ENCODE measurements around the gene KIZ. TPM values are rescaled to one million over a fixed set of nuclear protein-coding genes. Genes with fewer than 3 reads are reported as not detected.

The KIZ gene
- total RNA-seq, 4 donors from 2014 or later, result 37.5 to 45.6 (median 41.2) TPM

DNA sequence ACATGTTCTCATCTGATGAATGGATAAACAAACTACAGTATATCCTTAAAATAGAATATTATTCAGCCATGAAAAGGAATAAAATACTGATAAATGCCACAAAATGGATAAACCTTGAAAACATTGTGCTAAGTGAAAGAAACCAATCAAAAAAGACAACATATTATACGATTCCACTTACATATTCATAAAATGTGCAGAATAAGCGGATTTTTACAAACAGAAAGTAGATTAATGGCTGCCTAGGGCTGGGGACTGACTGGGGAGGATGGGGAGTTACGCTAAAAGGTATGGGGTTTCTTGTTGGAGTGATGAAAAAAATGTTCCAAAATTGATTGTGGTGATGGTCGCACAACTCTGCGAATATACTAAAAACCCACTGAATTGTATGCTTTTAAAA, 29.4 kb downstream of the KIZ start:
- TF ChIP-seq, protein P1, sequence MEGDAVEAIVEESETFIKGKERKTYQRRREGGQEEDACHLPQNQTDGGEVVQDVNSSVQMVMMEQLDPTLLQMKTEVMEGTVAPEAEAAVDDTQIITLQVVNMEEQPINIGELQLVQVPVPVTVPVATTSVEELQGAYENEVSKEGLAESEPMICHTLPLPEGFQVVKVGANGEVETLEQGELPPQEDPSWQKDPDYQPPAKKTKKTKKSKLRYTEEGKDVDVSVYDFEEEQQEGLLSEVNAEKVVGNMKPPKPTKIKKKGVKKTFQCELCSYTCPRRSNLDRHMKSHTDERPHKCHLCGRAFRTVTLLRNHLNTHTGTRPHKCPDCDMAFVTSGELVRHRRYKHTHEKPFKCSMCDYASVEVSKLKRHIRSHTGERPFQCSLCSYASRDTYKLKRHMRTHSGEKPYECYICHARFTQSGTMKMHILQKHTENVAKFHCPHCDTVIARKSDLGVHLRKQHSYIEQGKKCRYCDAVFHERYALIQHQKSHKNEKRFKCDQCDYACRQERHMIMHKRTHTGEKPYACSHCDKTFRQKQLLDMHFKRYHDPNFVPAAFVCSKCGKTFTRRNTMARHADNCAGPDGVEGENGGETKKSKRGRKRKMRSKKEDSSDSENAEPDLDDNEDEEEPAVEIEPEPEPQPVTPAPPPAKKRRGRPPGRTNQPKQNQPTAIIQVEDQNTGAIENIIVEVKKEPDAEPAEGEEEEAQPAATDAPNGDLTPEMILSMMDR (IDR thresholded peaks at IDR 0.05; ENCODE audit: low read depth), result no peak

DNA sequence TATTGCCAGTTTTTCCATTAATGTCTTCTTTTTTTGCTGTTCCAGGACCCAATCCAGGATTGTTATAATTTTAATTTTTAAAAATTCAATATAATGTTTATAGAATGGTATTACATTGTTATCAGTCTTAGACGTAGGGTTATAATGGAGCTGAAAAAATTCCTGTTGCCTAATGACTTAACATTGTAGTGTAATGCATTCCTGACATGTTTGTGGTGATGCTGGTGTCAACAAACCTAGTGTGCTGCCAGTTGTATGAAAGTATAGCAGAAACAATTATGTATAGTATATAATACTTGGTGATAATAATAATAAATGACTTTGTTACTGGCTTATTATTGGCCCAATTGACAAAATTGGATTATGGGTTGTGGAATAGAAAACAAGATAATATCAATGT, 30.4 kb downstream of the KIZ start:
- TF ChIP-seq, protein P1 (IDR thresholded peaks at IDR 0.05; ENCODE audit: low read depth), result no peak

DNA sequence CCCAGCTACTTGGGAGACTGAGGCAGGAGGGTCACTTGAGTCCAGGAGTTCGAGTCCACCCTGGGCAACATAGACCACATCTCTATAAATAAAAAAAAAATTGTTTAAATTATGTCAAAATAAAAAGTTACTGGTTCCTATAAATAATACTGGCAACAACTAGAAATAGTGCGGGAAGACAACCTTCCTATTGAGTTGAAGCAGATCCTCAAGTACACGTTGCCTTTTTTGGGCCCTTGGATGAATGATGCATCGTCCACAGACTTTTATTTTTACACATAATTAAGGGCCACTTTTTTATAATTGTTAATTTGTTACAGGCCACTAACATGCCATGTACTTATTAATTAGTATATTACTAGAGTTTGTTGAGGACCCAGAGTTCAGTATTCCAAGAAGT, 31.1 kb downstream of the KIZ start:
- TF ChIP-seq, protein P1 (IDR thresholded peaks at IDR 0.05; ENCODE audit: low read depth), result no peak

DNA sequence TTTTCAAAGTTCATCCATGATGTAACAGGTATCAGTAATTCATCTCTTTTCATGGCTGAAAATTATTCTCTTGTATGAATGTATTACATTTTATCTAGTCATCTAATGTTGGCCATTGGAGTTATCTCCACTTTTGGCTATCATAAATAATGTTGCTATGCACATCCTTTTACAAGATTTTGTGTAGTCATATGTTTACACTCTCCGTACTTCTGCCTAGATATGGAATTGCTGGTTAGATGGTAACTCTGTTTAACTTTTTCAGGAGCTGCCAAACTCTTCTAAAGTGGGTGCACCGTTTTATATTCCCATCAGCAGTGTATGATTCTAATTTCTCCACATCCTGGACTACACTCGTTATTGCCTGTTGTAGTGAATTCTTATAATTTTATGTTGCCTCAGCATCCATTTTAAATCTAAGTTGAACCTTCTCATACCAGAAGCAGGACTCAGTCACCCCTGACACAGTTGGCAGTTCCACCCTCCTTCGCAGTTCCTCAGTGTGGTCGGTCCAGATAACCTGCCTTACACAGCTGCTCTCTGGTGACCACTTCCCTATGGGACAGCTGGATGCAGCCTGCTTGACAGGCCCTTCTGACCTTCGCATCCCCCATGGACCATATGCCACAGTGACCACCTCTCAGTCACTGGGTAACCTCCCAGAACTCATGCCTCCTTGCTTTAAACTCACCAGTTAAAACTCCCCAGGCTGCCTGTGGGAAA, 33.9 kb downstream of the KIZ start:
- TF ChIP-seq, protein P1 (IDR thresholded peaks at IDR 0.05; ENCODE audit: low read depth), result no peak

DNA sequence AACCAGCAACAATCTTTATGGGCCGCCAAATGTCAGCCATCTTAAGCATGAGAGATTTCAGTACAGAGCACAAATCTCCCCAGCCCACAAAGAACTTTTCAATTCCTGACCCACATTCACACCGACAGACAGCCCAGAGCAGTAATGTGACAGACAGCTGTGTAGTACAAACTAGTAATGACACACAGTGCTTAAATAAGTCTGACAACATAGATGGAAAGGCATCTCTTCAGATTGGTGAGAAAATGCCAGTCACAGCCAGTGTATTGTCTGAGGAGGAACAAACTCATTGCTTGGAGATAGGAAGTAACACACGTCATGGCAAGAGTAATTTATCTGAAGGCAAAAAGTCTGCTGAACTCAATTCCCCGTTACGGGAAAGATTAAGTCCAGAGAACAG, 36.0 kb downstream of the KIZ start:
- TF ChIP-seq, protein P1 (IDR thresholded peaks at IDR 0.05; ENCODE audit: low read depth), result no peak

DNA sequence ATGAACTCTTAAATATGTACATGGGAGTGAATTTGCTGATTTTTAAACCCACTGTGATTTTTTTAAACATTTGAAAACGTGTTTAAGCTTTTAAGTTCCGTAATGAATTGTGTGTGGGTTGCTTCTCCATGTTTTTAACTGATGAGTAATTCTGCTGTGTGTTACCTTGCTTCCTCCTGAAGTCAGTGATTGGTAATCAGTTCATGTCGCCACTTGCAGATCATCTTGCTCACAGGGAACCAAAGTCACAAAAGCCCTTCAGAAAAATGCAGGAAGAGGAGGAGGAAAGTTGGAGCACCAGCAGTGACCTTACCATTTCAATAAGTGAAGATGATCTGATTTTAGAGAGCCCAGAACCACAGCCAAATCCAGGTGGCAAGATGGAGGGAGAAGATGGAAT, 36.7 kb downstream of the KIZ start:
- TF ChIP-seq, protein P1 (IDR thresholded peaks at IDR 0.05; ENCODE audit: low read depth), result no peak

DNA sequence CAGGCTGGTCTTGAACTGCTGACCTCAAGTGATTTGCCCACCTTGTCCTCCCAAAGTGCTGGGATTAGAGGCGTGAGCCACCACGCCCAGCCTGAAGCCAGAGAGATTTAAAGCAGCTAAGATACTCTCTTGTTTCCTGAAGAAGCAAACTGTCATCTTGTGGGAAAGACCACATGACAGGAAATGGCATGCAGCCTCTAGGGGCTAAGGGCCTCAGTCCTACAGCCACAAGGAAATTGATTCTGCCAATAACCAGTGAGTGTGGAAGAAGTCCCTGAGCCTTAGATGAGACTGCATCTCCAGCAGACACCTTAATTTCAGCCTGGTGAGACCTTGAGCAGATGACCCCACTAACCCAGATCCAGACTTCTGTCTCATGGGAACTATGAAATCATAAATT, 40.9 kb downstream of the KIZ start:
- TF ChIP-seq, protein P1 (IDR thresholded peaks at IDR 0.05; ENCODE audit: low read depth), result no peak
